LNCaP clone FGC (cell line): ENCODE results near the gene SMAD6.
"Not testable (repeated sequence)": the region's sequence is repeated elsewhere in the genome, so short reads cannot be mapped to it uniquely, and the experiment has no call there.

Experiments used
- DNase-seq: peaks from one replicate; pipeline ENCODE4 v3.0.0-alpha.2; 2011; ENCODE audit warnings: low read depth
- H3K4me3 ChIP-seq: 2 replicates; pipeline ENCODE4 v1.5.1; 2011; ENCODE audit warnings: mild to moderate bottlenecking, low read depth, low read length, control low read depth
- TF ChIP-seq, protein P1 (sequence below): IDR thresholded peaks from 2 replicates; pipeline ENCODE4 v1.5.1; 2012; ENCODE audit warnings: mild to moderate bottlenecking; ENCODE audit not compliant: control insufficient read depth, insufficient read depth; ENCODE audit errors: extremely low read depth

The SMAD6 gene

DNA sequence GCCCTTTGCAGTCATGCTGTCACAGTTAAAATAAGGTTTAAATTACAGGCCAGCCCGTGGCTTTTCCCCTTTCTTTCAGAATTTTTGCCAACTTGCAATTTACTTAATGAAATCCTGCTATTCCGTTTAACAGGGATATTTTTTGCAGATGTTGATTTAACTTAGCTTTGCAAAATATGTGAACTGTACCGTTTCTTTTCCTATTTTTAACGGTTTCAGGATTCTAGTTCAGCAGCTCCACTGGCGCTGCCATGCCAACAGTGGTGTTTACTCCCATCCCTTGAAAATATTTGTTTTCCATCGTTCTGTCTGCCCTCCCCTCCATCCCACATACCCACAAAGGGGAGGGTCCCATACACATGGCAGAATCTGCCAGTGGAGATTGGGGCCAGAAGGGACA, 54.3 kb downstream of the SMAD6 start:
- TF ChIP-seq, protein P1, sequence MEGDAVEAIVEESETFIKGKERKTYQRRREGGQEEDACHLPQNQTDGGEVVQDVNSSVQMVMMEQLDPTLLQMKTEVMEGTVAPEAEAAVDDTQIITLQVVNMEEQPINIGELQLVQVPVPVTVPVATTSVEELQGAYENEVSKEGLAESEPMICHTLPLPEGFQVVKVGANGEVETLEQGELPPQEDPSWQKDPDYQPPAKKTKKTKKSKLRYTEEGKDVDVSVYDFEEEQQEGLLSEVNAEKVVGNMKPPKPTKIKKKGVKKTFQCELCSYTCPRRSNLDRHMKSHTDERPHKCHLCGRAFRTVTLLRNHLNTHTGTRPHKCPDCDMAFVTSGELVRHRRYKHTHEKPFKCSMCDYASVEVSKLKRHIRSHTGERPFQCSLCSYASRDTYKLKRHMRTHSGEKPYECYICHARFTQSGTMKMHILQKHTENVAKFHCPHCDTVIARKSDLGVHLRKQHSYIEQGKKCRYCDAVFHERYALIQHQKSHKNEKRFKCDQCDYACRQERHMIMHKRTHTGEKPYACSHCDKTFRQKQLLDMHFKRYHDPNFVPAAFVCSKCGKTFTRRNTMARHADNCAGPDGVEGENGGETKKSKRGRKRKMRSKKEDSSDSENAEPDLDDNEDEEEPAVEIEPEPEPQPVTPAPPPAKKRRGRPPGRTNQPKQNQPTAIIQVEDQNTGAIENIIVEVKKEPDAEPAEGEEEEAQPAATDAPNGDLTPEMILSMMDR = no peak
- no peak for DNase-seq
- H3K4me3 ChIP-seq = no peak overlapping the region

DNA sequence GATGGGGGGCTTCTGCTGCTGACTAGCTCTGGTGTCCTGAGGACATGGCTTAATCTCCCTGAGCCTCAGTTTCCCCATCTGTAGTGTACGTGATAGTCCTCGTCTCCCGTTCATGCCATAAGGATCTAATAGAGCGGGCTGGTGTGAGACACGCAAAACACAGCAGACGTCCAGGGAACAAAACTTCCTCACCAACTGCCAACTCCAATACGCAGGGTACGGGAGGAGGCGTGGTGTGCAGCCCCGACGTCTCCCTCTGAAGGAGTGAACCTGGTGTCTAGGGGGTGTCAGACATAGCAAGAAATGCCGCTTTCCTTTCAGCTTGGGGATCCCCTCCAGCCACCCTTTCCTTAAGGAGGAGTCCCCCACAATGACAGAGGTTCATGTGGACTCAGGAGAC, 55.0 kb downstream of the SMAD6 start:
- TF ChIP-seq, protein P1 = no peak
- no peak for DNase-seq
- H3K4me3 ChIP-seq = no peak overlapping the region

DNA sequence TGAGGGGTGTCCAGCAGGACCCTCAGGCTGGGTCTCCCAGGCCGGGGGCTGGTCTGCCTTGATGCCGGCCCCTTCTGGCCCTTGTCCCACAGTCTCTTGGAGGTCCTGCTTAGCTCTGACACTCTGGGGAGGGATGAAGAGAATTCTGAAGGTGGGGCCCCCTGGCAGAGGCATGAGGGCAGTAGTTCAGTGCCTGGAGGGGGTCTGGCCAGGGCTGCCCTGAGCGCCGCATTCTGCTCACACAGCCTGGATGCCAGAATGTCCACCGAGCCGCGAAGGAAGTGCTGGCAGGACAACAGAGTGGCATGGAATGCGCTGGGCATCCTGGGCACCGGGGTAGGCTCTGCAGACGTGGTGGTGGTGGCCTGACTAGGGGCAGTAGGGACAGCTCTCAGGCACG, 55.5 kb downstream of the SMAD6 start:
- no peak for DNase-seq
- H3K4me3 ChIP-seq = no peak overlapping the region
- TF ChIP-seq, protein P1 = no peak

DNA sequence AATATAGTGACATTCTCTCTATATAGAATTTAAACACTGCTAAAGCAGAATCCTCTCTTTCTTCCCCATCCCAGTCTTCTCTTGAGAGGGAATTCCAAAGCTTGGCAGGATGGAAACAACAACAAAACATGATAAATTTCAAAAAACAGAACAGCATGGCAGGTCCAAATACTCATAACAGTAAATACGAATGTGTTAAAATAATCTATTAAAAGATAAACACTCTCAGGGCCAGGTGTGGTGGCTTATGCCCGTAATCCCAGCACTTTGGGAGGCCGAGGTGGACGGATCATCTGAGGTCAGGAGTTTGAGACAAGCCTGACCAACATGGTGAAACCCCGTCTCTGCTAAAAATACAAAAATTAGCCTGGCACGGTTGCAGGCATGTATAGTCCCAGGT, 56.2 kb downstream of the SMAD6 start:
- not testable (repeated sequence) for H3K4me3 ChIP-seq, DNase-seq

DNA sequence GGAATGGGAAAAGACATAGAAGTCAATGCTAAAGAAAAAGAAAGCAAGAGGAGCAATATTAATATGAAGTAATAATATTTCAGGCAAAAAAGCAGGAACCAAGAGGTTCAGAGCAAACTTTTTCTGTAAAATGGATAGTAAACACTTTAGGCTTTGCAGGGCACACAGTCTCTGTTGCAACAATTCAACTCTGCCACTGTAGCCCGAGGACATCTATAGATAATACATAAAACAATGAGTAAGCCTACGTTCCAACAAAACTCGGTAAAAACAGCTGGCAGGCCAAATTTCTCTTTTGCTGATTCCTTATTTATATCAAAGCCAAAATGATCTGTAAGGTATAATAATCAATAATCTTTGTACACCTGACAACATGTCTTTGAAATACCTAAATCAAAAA, 56.8 kb downstream of the SMAD6 start:
- H3K4me3 ChIP-seq = no peak overlapping the region
- DNase-seq = no peak
- TF ChIP-seq, protein P1 = no peak

DNA sequence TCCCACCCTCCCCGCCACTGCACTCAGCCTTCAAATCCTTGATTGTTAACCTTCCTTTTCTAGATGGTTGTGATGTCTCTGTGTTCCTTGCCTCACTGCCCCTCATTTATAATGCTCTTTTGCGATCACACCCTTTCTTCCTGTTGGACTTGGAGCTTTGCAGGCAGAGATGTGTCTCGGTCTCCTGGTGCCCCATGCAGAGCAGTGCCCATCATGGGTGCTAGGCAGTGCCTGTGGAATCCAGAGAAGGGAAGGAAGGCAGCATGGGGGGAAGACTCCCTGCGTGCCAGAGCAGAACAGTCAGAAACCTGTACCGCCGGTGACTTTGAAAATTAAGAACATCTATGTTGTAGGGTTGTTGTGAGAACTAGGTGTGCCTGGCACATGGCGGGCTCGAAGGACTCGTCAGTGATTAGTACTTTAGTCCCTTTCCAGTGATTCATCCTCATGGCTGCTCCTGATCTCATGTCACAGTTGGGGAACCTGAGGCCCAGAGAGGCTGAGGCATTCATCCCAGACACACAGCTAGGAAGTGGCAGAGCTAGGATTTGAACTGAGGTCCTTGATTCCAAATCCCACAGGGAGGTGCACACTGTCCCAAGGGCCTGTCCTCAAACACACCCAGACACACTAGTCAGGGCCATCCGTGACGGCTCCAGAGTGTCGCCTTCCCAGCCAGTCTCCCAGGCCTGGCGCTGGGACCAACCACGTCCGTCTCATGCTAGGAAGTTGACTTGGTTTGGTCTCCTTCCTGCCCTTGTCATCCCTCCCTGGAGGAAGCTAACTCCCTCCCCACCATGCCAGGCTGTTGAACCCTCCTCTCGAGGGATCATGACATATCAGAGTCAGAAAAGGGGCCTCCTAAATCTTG, 58.3 kb downstream of the SMAD6 start:
- no peak for DNase-seq
- no peak overlapping the region for H3K4me3 ChIP-seq
- TF ChIP-seq, protein P1 = no peak

DNA sequence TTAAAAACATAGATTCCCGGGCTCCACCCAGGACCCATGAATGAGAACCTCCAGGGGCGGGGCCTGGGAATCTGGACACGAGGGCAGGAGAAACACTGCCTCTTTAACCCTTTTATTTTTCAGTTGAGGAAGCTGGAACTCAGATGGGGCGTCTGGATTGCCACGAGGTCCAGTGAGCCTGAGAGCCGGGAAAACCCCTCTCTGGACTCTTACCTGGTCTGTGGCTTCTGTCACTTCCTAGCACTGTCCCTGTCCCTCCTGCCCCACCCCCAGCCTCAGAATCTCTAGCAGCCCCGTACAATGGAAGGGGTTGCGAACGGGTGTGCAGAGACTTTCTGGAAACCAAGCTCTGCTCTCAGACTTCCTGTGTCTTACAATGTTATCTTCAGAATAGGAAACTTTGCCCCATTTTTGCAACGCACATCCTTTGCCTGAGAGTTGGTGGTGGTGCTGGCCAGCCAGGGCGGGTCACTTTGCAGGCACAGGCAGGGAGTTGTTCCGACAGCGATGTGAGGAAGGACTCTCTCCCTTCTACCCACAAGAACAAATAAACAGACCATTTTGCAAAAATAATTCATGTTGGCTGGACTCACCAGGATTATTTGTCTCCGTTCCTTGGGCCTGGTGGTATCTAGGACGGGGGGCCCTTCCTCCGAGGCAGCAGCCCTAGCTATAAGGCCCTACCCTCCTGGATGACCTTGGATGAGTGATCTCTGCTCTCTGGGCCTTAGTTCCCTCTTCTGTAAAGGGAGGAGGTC, 59.1 kb downstream of the SMAD6 start:
- no peak overlapping the region for H3K4me3 ChIP-seq
- DNase-seq = no peak
- TF ChIP-seq, protein P1 = no peak
